Daoy (cell line): ENCODE results near the gene TMEM181. TPM values are rescaled to one million over a fixed set of nuclear protein-coding genes. Genes with fewer than 3 reads are reported as not detected.
"Not testable (repeated sequence)": the region's sequence is repeated elsewhere in the genome, so short reads cannot be mapped to it uniquely, and the experiment has no call there.

Source experiments
- DNase-seq: peaks from one replicate; pipeline ENCODE4 v3.0.0-alpha.2; 2015; ENCODE audit warnings: low read depth
- total RNA-seq: library from RNA; depleted of rRNA; stranded (reverse); fragments of >200 nt; shearing (Covaris generic); gene quantifications from 2 replicates; pipeline ENCODE4 v1.2.3, GENCODE V29; 2014

Gene TMEM181
- total RNA-seq, 1 experiment from 2014 or later: 28.3 TPM

GRCh38 chr6:158595223-158595622, 35.3 kb downstream of the TMEM181 start:
- no peak for DNase-seq

GRCh38 chr6:158596861-158597260, 37.0 kb downstream of the TMEM181 start:
- no peak for DNase-seq

- DNase-seq: no peak
Measured at GRCh38 chr6:158597565-158597964, 37.7 kb downstream of the TMEM181 start.

- DNase-seq: no peak
Measured at GRCh38 chr6:158599635-158600034, 39.7 kb downstream of the TMEM181 start.

- DNase-seq: no peak
Measured at GRCh38 chr6:158603261-158604047, 43.6 kb downstream of the TMEM181 start.

- DNase-seq: no peak
Measured at GRCh38 chr6:158604048-158604406, 44.1 kb downstream of the TMEM181 start.

GRCh38 chr6:158605266-158605878, 45.5 kb downstream of the TMEM181 start:
- peak; percentile 57 for DNase-seq

GRCh38 chr6:158606011-158606410, 46.1 kb downstream of the TMEM181 start:
- not testable (repeated sequence) for DNase-seq

GRCh38 chr6:158606935-158607334, 47.0 kb downstream of the TMEM181 start:
- DNase-seq: no peak

- DNase-seq: peak; percentile 14
Measured at GRCh38 chr6:158607411-158608170, 47.7 kb downstream of the TMEM181 start.

GRCh38 chr6:158608221-158608620, 48.3 kb downstream of the TMEM181 start:
- no peak for DNase-seq

- no peak for DNase-seq
Measured at GRCh38 chr6:158609455-158610155, 49.7 kb downstream of the TMEM181 start.

- no peak for DNase-seq
Measured at GRCh38 chr6:158610319-158610968, 50.6 kb downstream of the TMEM181 start.

GRCh38 chr6:158611039-158611438, 51.1 kb downstream of the TMEM181 start:
- DNase-seq: no peak

- DNase-seq: no peak
Measured at GRCh38 chr6:158611541-158612370, 51.9 kb downstream of the TMEM181 start.

GRCh38 chr6:158614606-158615005, 54.7 kb downstream of the TMEM181 start:
- not testable (repeated sequence) for DNase-seq

- not testable (repeated sequence) for DNase-seq
Measured at GRCh38 chr6:158618289-158618688, 58.4 kb downstream of the TMEM181 start.

- DNase-seq: no peak
Measured at GRCh38 chr6:158619922-158620801, 60.3 kb downstream of the TMEM181 start.

GRCh38 chr6:158620963-158621693, 61.2 kb downstream of the TMEM181 start:
- DNase-seq: no peak
